ENCODE data around the gene SLC12A9.

DNA sequence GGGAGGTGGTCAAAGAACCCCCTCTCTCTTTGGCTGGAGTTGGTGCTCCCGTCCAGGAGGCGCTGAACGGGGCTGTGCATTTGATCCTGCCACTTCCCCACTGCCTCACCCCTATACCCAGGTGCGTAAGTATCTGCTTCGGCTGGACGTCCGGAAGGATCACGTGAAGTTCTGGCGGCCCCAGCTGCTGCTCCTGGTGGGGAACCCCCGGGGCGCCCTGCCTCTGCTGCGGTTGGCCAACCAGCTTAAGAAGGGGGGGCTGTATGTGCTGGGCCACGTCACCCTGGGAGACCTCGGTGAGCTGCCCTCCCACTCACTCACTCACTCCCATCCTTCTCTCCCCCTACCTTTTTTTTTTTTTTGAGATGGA is 9.1 kb downstream of the SLC12A9 start:
- TF ChIP-seq POLR2A (IDR thresholded peaks at IDR 0.05) (no peak), POLR2AphosphoS5 (IDR thresholded peaks at IDR 0.05) (no peak), EP300 (IDR thresholded peaks at IDR 0.05) (no peak)
- TF ChIP-seq, protein P1, sequence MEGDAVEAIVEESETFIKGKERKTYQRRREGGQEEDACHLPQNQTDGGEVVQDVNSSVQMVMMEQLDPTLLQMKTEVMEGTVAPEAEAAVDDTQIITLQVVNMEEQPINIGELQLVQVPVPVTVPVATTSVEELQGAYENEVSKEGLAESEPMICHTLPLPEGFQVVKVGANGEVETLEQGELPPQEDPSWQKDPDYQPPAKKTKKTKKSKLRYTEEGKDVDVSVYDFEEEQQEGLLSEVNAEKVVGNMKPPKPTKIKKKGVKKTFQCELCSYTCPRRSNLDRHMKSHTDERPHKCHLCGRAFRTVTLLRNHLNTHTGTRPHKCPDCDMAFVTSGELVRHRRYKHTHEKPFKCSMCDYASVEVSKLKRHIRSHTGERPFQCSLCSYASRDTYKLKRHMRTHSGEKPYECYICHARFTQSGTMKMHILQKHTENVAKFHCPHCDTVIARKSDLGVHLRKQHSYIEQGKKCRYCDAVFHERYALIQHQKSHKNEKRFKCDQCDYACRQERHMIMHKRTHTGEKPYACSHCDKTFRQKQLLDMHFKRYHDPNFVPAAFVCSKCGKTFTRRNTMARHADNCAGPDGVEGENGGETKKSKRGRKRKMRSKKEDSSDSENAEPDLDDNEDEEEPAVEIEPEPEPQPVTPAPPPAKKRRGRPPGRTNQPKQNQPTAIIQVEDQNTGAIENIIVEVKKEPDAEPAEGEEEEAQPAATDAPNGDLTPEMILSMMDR (IDR thresholded peaks at IDR 0.05): no peak

All from upper lobe of left lung (tissue), 4 donors.